Activated naive CD8-positive, alpha-beta T cell treated with anti-CD3 and anti-CD28 coated beads, Interleukin-2, amount 50 U/mL, for 16 hours (primary cell): ENCODE measurements around the gene ZMIZ1.

Experiments used
- DNase-seq: peaks from one replicate; pipeline ENCODE4 v3.0.0-alpha.2; 2020; ENCODE audit warnings: low read depth, low spot score

ZMIZ1 gene

DNA sequence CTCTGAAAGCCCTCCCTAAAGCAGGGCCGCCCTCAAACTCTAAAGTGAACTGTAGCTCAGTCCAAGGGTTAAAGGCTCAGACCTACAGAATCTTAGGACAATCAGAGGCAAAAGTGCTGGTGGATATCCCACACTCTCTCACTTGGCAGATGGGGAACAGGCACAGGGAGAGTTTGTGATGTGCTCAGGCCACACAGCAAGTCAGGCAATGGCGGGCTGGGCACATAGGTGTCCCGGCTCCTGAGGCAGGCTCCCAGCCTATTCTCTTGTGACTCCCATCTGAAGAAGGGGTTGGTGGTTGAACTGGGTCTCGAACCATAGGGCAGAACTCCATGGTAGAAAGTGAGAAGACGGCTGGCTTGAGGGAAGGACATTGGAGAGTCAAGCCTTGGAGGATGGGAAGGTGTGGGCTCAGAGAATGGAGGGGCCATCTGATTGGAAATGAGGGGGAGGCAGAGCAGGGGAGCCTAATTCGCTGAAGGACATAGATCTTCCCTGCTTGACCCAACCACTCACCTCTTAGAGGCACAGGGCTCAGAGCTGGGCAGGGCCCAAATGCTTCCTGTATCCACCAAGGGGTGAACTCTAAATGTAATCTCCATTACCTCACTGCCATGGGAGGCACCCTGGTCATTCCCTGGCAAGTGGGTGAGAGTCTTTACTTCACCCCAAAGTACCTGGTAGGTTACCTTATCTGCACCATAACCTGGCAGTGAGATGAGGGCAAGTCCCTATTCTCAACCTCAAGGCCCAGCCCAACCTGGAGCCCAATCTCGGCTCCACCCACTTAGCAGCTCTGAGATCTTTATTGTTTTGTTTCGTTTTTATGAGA lies 4.9 kb upstream of the ZMIZ1 start:
- DNase-seq = no peak

DNA sequence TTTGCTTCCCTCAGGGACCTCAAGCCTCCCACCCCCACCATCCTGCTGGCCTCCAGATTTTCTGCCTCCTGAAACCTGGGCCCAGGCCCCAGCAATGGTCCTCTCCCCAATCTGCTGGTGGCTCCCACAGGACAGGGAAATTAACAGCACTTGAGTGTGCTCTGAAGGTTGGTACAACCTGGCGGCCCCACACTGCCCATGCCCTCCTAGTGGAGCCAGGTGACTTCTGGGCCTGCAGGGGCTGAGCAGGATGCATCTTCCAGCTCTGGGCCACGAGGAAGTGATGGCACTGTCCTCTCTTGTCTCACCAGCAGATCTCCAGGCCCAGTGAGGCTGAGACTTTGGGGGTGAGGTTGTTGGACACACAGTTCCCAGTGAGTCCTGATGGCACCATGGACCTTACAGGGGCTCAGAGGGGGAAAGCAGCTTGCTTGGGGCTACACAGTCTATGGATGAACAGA lies 3.6 kb upstream of the ZMIZ1 start:
- DNase-seq = no peak

DNA sequence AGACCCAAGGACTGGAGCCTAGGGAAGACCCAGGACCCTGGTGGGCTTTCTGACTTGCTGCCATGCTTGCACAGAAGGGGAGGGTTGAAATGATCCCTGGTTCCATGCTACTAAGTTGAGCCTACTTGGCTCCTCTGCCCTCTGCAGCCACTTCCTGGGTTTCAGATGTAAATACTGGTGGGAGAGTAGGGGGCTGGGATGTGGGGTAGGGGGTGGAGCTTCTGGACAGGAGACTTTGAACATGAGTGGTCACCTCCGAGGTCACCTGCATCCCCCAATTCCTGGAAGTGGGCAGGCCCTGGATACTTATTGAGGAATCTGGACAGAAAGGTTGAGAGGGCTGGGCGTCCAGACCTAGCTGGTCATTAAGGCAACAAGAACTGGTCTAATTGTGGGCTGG lies 2.9 kb upstream of the ZMIZ1 start:
- DNase-seq = no peak

DNA sequence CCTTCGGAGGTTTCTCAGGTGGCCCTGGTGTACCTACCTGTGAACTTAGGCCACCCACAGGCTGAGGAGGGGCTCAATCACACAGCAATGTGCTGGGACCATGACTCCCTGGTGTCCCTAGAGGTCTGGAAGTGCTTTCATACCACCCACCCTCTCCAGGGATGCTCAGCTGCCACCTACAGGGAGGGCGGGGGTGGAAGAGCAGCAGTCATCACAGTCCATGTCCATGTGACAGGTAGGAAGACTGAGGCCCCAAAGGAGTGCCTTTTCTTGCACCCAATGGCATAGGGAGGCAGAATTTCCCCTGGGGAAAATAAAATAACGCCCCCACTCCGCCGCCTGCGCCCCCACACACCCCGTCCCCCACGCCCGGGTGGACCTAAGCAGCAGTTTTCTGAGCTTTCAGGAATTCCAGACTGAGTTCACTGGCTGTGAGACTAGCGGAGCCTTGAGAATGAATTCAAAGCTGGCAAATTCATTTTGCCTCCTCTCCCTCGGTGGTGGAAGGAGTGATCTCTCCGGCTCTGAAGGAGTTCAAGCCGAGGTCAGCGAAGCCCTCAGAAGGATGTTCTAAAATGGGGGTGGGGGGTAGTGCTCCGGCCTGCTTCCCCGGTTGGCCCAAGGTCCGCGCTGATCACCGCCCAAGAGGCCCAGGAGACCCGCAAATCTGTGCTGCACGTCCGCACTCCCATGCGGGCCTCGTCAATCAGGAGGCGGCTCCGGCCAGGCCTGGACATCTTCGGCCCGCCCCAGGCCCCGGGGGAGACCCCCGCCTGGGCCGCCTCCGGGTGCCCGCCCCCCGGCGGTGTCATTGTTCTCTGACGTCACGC lies 2.1 kb upstream of the ZMIZ1 start:
- DNase-seq = no peak

DNA sequence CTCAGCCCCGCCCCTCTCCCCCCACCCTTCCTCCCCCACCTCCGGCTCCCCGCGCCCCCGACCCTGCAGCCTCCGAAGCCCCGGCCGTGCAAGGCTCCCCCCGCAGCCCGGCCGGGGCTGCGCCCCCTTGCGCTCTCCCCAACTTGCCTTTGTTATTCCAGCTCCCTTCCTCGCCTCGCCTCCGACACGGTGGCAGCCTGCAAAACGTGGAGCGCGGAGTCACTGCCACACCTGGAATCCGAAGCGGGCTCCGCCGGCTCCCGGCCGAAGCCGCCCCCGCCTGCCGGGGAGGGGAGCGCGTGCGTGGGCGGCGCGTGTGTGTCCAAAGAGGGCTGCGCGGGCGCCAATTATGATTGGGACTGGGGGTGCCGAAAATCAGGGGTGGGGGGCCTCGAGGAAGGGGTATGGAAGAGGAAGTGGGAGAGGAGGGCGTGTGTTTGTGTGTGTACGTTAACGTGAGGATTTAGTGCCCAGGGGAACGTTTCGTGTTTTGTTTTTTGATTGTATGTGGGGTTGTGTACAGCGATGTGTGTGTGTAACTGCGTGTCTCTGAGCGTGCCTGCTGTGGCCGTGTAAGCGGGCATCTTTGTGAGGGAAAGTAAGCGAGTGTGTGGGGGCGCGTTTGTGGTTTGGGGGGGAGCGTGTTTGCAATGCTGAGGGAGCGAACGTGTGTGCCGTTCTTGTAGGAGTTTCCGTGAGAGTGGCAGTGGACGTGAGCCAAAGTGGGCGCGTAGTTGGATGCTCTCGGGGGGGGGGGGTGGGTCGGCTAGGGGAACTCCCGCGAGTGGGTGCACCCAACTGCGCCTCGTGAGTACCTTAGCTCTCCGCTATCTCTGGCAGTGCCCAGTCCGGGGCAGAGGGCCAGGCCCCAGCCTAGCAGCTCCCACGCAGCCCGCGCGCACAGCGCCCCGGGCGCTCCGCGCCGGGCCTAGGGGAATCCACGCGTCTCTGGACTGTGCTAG lies 1.2 kb upstream of the ZMIZ1 start:
- DNase-seq = peak; percentile 50

DNA sequence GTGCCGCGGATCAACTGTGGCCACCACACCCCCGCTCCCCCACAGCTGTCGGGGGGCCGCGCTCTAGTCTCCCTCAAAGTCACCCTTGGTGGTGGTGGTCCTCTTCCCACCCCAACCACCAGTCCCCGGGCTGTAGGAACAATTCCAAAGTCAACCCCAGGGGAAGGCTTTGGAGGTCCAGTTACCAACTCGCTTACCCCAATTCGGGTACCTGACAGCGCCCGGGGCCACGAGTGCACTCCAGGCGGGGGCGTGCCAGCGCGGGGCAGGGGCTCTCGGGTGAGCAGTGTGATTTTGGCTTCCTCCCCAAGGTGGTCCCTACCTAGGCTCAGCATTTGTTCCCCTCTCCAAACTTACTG lies 584 bp upstream of the ZMIZ1 start:
- no peak for DNase-seq

DNA sequence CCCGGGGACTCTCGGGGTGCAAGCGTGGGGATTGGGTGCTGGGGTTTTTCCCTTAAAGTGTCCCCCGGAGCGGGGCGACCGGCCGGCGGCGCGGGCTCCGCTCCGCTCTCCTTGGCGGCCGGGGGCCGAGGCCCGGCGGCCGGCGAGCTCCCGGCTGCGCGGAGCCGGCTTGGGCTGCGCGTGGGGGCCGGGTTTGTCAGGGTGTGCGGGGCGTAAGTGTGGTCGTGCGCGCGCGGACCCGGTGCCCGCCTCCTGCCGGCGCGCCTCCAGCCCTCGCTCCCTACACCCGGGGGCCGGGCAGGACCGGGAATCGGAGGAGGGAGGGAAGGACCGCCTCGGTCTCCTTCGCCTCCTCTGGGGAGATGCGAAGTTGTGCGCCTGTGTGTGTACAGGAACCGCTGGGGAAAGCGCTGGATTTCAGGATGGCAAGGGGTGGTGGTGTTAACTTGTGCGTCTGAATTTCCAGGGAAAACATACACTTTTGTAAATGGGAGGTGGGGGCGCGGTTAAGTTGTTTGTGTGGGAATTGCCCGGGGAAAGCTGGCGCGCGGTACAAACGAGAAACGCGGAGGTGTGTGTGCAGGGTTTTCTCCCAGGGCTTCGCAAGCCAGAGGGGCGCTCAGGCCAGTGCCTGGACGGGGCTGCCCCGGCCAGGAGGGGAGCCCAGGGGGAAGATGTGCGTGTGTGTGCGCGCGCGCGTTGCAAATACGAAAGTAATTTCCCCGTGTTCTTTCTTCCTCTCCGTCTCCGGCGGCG lies 737 bp downstream of the ZMIZ1 start:
- DNase-seq = no peak

DNA sequence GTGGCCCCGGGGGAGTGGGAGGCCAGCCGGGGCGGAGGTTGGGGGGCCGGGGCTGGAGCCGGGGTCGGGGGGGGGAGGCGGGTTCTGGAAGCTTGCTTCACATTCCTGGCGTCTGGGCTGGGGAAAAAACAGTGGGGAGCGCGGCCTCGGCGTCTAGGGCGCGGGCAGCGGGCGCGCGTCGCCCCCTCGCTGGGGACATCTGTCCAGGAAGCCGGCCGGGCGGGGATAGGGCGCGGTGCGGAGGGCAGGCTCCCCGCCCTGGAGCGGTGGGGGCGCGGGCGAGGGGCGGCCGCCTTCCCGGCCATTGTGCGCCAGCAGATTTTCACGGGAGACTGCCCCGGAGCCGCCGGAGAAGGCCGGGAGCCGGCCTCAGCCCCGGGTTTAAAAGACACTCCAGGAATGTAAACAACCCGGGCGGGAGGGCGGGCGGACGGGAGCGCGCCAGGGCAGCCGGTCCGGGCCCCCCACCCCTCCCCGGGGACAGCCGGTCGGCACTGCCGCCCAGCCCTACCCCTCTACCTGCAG lies 1.4 kb downstream of the ZMIZ1 start:
- DNase-seq = no peak

DNA sequence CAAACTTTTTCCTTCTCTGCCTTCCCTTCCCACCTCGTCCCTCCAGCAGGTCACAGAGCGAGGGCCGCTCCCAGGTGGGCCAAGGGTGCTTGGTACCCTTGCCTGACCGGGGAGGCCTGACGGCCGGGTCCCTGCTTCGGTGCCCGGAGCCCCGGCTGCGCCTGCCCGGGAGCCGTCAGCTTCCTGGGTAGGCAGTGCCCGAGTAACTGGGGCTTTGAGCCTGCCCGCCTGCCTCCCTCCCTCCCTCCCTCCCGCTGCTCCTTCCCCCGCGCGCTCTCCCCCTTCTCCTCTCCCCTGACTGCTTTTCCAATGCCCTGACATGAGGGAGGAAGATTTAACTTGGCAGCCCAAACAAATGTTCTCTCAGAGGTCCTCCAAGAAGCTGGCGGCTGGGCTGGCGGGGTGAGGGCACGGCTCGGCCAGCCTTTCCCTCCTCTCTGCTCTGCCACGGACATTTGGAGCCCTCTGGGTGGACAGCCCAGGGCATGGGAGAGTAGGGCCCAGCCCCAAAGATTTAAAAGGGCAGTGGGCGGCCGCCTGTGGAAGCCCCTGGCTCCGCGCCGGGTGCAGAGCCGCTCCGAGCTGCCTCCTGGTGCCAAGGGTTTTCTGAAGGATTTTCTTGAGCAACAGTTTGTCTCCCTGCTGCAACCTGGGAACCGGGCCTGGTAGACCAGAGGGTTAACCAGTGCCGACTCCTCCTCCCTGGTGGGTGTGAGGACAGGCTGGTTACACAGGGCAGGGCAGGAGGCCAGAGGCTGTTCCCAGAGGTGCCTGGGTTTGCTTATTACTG lies 2.0 kb downstream of the ZMIZ1 start:
- DNase-seq = no peak

DNA sequence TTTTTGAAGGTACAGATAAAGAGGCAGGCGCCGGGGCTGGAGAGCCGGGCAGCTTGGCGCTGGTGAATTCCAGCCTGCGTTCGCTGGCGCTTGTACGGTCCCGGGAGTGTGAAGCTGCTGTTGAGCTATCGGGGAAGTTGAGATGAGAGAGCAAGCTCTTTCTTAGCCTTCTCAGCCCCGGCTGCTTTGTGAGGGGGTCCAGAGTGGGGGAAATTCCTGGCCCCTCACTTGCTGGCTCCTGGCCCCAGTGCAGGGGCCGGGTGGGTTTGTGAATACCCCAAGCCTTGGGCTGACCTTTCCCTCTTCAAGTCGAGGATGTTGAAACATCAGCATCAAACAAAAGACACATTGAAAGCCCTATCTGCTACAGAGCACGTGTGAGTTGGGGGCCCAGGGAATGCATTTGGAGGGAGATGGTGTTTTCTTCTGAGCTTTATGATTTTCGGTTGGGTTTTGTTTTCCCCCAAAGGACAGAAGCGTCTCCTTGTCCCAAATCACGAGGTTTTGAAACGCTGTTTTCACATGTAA lies 2.7 kb downstream of the ZMIZ1 start:
- DNase-seq = no peak

DNA sequence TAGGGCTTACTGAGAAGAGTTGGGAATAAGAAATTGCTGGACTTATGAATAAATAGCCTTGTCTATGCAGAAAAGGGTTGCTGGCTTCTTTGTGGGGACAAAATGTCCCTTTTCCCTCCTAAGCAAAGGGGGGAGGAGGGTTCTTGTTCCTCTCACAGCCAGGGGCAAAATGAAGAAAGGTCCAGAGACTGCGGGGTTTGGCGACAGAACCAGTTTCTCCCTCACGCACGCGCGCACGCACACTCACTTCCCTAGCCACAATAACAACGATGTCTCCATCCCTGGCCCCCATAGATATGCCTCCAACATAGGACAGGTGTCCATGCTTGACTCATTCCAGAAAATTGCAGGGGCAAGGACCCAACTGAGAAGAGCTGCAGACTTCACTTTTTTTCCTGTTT lies 3.3 kb downstream of the ZMIZ1 start:
- DNase-seq = no peak

DNA sequence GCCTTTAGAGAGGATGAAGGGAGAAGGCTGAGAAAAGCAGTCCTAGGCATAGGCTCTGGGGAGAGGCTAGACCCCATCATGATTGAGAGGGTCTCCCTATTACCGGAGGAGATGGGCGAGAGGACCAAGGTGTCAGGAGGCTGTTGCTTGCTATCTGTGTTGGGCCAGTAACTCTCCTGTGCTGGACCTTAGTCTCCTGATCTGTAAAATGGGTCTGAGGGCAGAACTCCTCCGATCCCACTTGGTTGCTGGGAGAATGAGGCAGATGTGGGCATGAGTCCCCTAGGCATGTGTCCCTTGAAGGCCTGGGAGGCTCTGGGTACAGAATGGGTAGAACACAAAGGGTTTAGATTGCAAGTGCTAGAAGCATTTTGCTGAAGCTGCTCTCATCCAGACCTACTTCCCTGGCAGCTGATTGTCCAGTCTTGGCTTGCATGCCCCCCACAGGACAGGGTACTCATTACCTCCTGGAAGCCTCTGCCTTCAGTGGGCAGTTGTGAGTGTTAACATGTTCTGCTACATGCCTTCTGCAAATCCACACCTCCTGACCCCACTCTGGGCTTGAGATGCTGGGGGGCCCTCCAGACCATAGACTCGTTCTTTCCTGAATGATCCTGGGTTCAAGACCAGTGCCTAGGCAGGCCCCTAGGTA lies 4.4 kb downstream of the ZMIZ1 start:
- no peak for DNase-seq

DNA sequence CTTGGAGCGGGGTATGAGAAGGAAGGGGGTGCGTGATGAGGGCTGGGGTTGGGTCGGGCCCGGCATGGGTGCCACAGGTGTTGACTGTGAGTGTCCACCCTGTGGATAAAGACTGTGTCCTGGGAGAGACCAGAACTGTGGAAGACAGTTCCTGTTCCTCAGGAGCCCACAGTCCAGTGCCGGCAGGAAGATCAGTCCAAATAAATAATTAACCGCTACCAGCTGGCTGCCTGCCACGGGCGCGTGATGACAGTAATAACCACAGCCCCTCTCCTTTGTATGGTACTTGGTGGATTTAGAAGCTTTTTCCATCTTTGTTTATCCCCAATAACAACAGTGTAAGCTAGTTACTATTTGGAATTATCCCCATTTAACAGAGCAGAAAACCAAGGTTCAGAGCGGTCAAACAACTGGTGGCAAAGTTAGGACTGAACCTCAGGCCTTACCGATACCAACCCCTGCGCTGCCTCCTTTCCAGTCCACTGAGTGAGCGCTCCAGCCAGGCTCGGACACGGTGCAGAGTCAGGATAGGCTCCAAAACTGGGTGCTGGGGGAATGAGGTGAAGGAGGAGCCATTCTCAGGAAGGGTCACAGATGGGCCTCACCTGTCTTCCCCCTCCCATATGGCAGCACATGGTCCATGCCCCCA lies 5.1 kb downstream of the ZMIZ1 start:
- DNase-seq = no peak

DNA sequence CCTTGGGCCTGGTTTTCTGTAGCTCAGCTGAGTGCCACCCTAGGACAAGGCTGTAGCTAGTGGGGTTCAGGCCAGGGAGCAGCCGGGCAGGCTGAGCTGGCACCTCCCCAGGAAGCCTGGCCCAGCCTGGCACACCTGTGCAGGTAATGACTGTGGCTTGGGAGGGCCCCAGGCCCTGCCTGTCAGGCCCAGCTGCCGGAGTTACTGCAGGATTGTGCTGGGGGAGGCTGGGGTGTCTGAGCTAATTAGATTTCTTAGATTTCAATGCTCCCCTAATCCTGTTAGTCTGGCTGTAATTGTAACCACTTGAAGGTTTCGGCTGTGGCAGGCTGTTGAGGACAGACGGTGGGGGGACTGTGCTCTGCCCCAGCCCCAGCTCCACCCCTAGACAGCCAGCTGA lies 6.0 kb downstream of the ZMIZ1 start:
- DNase-seq = no peak

DNA sequence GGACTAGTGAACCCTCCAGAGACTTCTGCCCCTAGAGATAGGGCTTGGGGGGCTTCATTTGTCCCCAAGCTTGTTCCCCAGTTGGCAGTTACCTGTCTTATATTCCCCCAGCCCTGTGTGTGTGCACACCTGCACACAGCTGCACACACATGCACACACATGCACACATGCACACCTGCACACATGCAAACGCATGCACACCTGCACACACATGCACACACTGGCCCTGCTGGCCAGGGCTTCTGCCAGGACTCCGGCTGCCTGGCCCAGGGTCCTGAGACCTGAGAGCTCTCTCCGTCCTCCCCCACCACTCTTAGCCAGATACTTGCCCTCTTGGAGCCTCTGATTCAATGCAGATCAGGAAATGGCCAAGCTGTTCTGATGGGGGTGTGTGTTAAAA lies 6.7 kb downstream of the ZMIZ1 start:
- no peak for DNase-seq

DNA sequence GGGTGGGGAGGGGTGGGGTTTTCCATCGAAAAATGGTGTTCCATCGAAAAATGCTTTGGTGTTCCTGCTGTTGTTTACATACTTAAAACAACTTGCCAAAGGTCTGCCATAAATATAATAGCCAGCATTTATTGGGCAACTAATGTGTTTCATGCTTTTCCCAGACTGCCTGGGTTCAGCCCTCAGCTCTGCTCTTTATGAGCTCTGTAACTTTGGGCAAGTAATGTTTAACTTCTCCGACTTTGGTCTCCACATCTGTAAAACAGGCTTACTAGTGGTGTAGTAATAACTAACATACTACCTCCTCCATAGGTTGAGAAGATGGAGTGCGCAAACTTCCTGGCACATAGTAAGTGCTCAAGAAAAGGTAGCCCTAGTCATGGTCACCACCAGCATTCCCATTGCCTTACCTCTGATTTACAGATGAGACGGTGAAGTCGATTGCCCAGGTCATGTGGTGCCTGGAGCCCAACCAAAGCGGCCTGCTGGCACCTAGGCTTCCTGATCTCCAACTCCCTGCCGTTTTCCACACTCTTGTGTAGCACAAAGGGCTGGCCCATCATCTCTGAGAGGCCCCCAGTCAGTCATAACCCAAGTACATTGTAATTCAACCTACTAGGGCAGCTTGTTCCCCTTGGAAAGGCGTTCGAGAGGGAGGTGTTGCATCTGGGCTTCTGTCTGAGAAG lies 8.9 kb downstream of the ZMIZ1 start:
- DNase-seq = no peak

DNA sequence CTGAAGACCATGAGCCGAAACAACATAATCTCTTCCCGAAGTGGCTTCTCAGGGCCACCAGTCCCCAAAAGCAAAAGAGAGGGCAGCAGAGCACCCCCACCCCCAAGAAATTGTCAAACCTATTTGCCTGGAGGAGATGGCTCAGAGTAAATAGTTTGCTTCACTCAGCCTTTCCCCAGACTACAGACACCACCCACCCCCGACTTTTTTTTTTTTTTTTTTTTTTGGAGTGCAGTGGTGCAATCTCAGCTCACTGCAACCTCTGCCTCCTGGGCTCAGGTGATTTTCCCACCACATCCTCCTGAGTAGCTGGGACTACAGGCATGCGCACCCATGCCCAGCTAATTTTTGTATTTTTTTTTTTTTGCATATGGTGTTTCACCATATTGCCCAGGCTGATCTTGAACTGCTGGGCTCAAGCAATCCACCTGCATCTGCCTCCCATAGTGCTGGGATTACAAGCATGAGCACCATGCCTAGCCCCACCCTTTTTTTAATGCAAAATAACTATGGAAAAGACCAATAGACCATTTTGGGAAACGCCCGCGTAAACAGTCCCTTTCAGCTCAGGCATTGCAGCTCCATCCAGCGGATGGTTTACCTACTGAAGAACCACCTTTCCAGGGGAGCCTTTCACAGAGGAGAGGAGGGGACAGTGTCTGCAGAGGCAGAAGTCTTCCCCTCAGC lies 9.7 kb downstream of the ZMIZ1 start:
- DNase-seq = no peak

DNA sequence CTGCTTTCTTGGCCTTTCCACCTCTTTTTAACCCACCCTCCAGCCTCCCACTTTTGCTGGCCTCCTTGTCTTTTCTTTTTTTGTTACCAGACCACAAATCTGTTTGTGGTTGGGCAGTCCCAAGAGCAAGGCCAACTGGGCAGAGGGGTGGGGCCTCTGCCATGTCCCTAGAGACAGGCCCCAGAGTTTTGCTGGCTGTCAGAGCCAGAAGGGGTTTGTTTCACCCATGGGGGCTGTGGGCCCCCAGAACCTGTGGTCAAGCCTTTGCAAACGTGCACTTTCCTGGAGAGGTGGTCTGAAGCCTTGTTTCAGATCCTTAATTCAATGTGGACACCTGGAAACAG lies 10.3 kb downstream of the ZMIZ1 start:
- DNase-seq = no peak
